Transverse colon (tissue), 4 donors: ENCODE data around the gene CYP2E1.
"Not testable (repeated sequence)": the region's sequence is repeated elsewhere in the genome, so short reads cannot be mapped to it uniquely, and the experiment has no call there.

ENCODE experiments used
- CTCF ChIP-seq, 5 experiments: fragments of 200-600 bp in 3 of 5; fragments of 450-650 bp in 2 of 5; sonication (generic) in 3 of 5; IDR thresholded peaks; 1 replicate in 2 of 5; 2 replicates in 3 of 5; pipeline ENCODE4 v1.5.1; 2016 to 2017; ENCODE audit warnings: antibody characterized with exemption in 5 of 5, inconsistent platforms in 3 of 5, mild to moderate bottlenecking in 2 of 5, moderate library complexity in 1 of 5
- EP300 ChIP-seq: sonication (generic); formaldehyde crosslinking; IDR thresholded peaks from one replicate; pipeline ENCODE4 v1.6.1; 2017; ENCODE audit warnings: antibody characterized with exemption, low read depth
- POLR2A ChIP-seq: fragments of 450-650 bp; IDR thresholded peaks from one replicate; pipeline ENCODE4 v1.6.1; 2016; ENCODE audit warnings: antibody characterized with exemption, mild to moderate bottlenecking, moderate library complexity
- POLR2AphosphoS5 ChIP-seq, 3 donors: sonication (generic); formaldehyde crosslinking; IDR thresholded peaks; one replicate each; pipeline ENCODE4 v1.6.1; 2016; ENCODE audit warnings: antibody characterized with exemption in 3 of 3

- TF ChIP-seq CTCF (IDR thresholded peaks at IDR 0.05); POLR2A; EP300; POLR2AphosphoS5 (IDR thresholded peaks at IDR 0.05): not testable (repeated sequence)
Measured at GRCh38 chr10:133572055-133572454, 44.9 kb downstream of the CYP2E1 start.
